ENCODE data around the gene SCYL1. TPM values are rescaled to one million over a fixed set of nuclear protein-coding genes. Genes with fewer than 3 reads are reported as not detected.

The SCYL1 gene
- total and polyA plus RNA-seq, 2 donors (not counting 1 experiment from before 2014, with no cell fraction given): 76.5 to 85.5 TPM

DNA sequence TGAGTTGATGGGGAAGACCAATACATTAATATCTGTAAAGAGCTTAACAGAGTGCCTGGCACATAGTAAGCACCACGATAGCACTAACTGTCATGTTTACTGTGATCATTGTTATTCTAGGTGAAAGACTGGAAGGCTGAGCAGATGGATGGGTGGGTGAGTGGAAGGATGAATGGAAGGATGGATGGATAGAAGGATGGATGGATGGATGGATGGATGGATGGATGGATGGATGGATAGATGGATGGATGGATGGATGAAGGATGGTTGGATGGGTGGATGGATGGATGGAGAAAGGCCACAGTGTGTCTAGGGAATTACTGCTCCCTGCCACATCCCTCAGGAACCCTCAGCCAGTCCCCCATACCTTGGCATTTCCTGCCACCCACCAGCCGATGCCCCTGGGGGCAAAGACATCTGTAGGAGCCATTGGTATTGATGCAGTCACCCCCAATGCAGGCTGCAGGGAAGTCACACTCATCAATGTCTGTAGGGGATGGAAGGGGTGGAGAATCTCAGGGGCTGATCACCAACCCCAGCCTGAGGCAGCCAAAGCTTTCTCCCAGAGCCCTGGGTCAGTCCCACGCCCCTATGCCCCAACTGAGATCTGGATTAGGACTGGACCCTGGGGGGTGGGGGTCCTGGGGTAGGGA, 18.0 kb downstream of the SCYL1 start:
- peak overlapping the region; percentile 5 for H3K27ac Mint-ChIP-seq

More for the DNA sequence above, 18.0 kb downstream of the SCYL1 start:
- whole genome bisulfite sequencing (ENCODE audit: insufficient coverage): 90% methylated on average over 2 of the region's 3 CpGs
- no peaks in the 10 kb centered on the region for H3K27me3 Mint-ChIP-seq
- Histone ChIP-seq H3K9ac (ENCODE audit: low read length) (no peak overlapping the region), H4K20me1 (ENCODE audit: control insufficient read depth, insufficient read depth, low read length, poor library complexity, severe bottlenecking) (peaks cover 7% of the 10 kb centered on the region), H3K9me3 (ENCODE audit: control extremely low read depth in 1 of 3, control insufficient read depth in 2 of 3, insufficient read depth in 1 of 3, low read length in 2 of 3) (no peaks in the 10 kb centered on the region), H3K4me1 (ENCODE audit: control insufficient read depth in 2 of 2, insufficient read depth in 2 of 2, low read length in 2 of 2) (peaks cover 28 to 38% of the 10 kb centered on the region in 2 donors), H3K4me3 (ENCODE audit: control extremely low read depth in 1 of 5, extremely low read depth in 1 of 5, insufficient read depth in 1 of 5, low read depth in 2 of 5, low read length in 4 of 5) (no peak overlapping the region), H3K79me2 (ENCODE audit: control insufficient read depth, insufficient read depth, low read length) (no peaks in the 10 kb centered on the region), H2AFZ (ENCODE audit: insufficient read depth, low read depth, low read length, poor library complexity, severe bottlenecking) (no peak overlapping the region), H3K27ac (ENCODE audit: low read length in 2 of 2) (no peak overlapping the region), H3K27me3 (replicated peaks in 1 of 4; ENCODE audit: control extremely low read depth in 1 of 4, control insufficient read depth in 3 of 4, insufficient read depth in 4 of 4, low read length in 3 of 4) (no peaks in the 10 kb centered on the region), H3K4me2 (replicated peaks; ENCODE audit: low read depth, low read length, poor library complexity, severe bottlenecking) (no peak overlapping the region), H3K36me3 (replicated peaks in 1 of 2; ENCODE audit: control extremely low read depth in 1 of 2, control insufficient read depth in 1 of 2, extremely low read depth in 1 of 2, insufficient read depth in 2 of 2, low read length in 1 of 2) (peaks cover 0 to 9% of the 10 kb centered on the region in 2 experiments)
- no peak for DNase-seq
- POLR2A ChIA-PET: interaction anchor here (0.6 to 1.1 kb wide), 3 partner anchors 47 to 140 kb away, joined by 3 read pairs; partner anchors contain the start of gene KCNK7
- H3K9me3 Mint-ChIP-seq (ENCODE audit: insufficient read depth): no peaks in the 10 kb centered on the region
- CTCF ChIA-PET: interaction anchor here (1.0 to 9.2 kb wide), 6 partner anchors 9 to 154 kb away, joined by 4 to 144 read pairs (median 49); partner anchors contain the start of genes FAM89B and ZNRD2
- TF ChIP-seq, protein P1, sequence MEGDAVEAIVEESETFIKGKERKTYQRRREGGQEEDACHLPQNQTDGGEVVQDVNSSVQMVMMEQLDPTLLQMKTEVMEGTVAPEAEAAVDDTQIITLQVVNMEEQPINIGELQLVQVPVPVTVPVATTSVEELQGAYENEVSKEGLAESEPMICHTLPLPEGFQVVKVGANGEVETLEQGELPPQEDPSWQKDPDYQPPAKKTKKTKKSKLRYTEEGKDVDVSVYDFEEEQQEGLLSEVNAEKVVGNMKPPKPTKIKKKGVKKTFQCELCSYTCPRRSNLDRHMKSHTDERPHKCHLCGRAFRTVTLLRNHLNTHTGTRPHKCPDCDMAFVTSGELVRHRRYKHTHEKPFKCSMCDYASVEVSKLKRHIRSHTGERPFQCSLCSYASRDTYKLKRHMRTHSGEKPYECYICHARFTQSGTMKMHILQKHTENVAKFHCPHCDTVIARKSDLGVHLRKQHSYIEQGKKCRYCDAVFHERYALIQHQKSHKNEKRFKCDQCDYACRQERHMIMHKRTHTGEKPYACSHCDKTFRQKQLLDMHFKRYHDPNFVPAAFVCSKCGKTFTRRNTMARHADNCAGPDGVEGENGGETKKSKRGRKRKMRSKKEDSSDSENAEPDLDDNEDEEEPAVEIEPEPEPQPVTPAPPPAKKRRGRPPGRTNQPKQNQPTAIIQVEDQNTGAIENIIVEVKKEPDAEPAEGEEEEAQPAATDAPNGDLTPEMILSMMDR (IDR thresholded peaks at IDR 0.05): no peak
- TF ChIP-seq EZH2 (IDR thresholded peaks at IDR 0.05; ENCODE audit: borderline replicate concordance, insufficient read depth, low read depth, low read length, poor library complexity, severe bottlenecking): no peak
- no peak overlapping the region for H3K4me3 Mint-ChIP-seq
- intact Hi-C loops (cut with micrococcal nuclease): loop anchor here (10.0 kb wide), 1 partner anchor 428 kb away; the partner anchor contains the start of genes TM7SF2 and ZNHIT2
- peaks cover 43% of the 10 kb centered on the region for H3K4me1 Mint-ChIP-seq
- ATAC-seq (ENCODE audit: low read depth): no peak

All from B cell (primary cell).